Ishikawa (cell line): ENCODE results near the gene GYG2.
A peak's percentile ranks its signal among the peaks of the same experiment; 100 is the strongest.

Source experiments
- CEBPB ChIP-seq: IDR thresholded peaks from 2 replicates; pipeline ENCODE4 v1.6.1; 2012
- CREB1 ChIP-seq: IDR thresholded peaks from 2 replicates; pipeline ENCODE4 v1.6.1; 2012; ENCODE audit warnings: low read depth
- EGR1 ChIP-seq: IDR thresholded peaks from 2 replicates; pipeline ENCODE4 v1.6.1; 2012
- EP300 ChIP-seq: IDR thresholded peaks from 2 replicates; pipeline ENCODE4 v1.6.1; 2012; ENCODE audit warnings: borderline replicate concordance
- FOXM1 ChIP-seq: IDR thresholded peaks from 2 replicates; pipeline ENCODE4 v1.6.1; 2012; ENCODE audit warnings: low read depth, borderline replicate concordance
- MAX ChIP-seq: IDR thresholded peaks from 2 replicates; pipeline ENCODE4 v1.6.1; 2012
- NFIC ChIP-seq: IDR thresholded peaks from 2 replicates; pipeline ENCODE4 v1.6.1; 2012
- RAD21 ChIP-seq: IDR thresholded peaks from 2 replicates; pipeline ENCODE4 v1.6.1; 2012; ENCODE audit warnings: low read depth
- REST ChIP-seq: IDR thresholded peaks from 2 replicates; pipeline ENCODE4 v1.6.1; 2012; ENCODE audit warnings: low read depth, mild to moderate bottlenecking
- TAF1 ChIP-seq: IDR thresholded peaks from 2 replicates; pipeline ENCODE4 v1.6.1; 2012; ENCODE audit warnings: low read depth, mild to moderate bottlenecking
- TCF12 ChIP-seq: IDR thresholded peaks from 2 replicates; pipeline ENCODE4 v1.6.1; 2012; ENCODE audit warnings: low read depth
- TEAD4 ChIP-seq: IDR thresholded peaks from 2 replicates; pipeline ENCODE4 v1.6.1; 2012
- USF1 ChIP-seq: IDR thresholded peaks from 2 replicates; pipeline ENCODE4 v1.6.1; 2012
- YY1 ChIP-seq: IDR thresholded peaks from 2 replicates; pipeline ENCODE4 v1.6.1; 2012; ENCODE audit warnings: low read depth
- ZBTB7A ChIP-seq: IDR thresholded peaks from 2 replicates; pipeline ENCODE4 v1.6.1; 2012; ENCODE audit warnings: low read depth

Gene GYG2

GRCh38 chrX:2897690-2898623 is 69.2 kb downstream of the GYG2 start:
- TF ChIP-seq MAX = peak; percentile 60; the same call in 1 of the 2 replicates
- 0 out of 2 replicates have a peak, but pooled peaks have one; percentile 23 for TF ChIP-seq FOXM1

- no peak for TF ChIP-seq NFIC
- no peak for TF ChIP-seq YY1
- TF ChIP-seq FOXM1 = no peak
- TF ChIP-seq USF1 = no peak
- TF ChIP-seq CREB1 = no peak
- TF ChIP-seq REST = no peak
- no peak for TF ChIP-seq EP300
- no peak for TF ChIP-seq TAF1
- TF ChIP-seq RAD21 = no peak
- TF ChIP-seq TCF12 = no peak
- TF ChIP-seq TEAD4 = no peak
- no peak for TF ChIP-seq EGR1
- no peak for TF ChIP-seq ZBTB7A
- no peak for TF ChIP-seq MAX
- no peak for TF ChIP-seq CEBPB
Measured at GRCh38 chrX:2898846-2899512, 70.2 kb downstream of the GYG2 start.

GRCh38 chrX:2901367-2902036 is 72.8 kb downstream of the GYG2 start:
- TF ChIP-seq TCF12 (no peak), RAD21 (no peak), TEAD4 (no peak), USF1 (no peak), YY1 (no peak), TAF1 (no peak), ZBTB7A (no peak), EGR1 (no peak), CEBPB (no peak), EP300 (no peak), MAX (no peak)

GRCh38 chrX:2902841-2903240 is 74.1 kb downstream of the GYG2 start:
- TF ChIP-seq YY1 (no peak), CEBPB (no peak), NFIC (no peak), USF1 (no peak), EGR1 (no peak), TEAD4 (no peak), ZBTB7A (no peak), EP300 (no peak), TCF12 (no peak), MAX (no peak)

GRCh38 chrX:2903366-2903765 is 74.6 kb downstream of the GYG2 start:
- TF ChIP-seq EP300 (no peak), TEAD4 (no peak), REST (no peak), EGR1 (no peak), TCF12 (no peak), RAD21 (no peak), TAF1 (no peak), NFIC (no peak), MAX (no peak), FOXM1 (no peak), YY1 (no peak), CREB1 (no peak)
